HEK293 (cell line): ENCODE results near the gene PRSS56.

Experiments used
- YY1 ChIP-seq: fragments of 450-650 bp; formaldehyde crosslinking; IDR thresholded peaks from 2 replicates; pipeline ENCODE4 v1.5.1; 2018; ENCODE audit warnings: missing biosample characterization, missing genetic modification characterization
- ZBTB7A ChIP-seq: fragments of 450-650 bp; formaldehyde crosslinking; IDR thresholded peaks from 2 replicates; pipeline ENCODE4 v1.5.1; 2016; ENCODE audit warnings: low read depth, missing biosample characterization, missing genetic modification characterization
- ZNF19 ChIP-seq: fragments of 450-650 bp; formaldehyde crosslinking; IDR thresholded peaks from 2 replicates; pipeline ENCODE4; 2016; ENCODE audit warnings: missing biosample characterization, missing genetic modification characterization, low read depth
- ZNF416 ChIP-seq: fragments of 450-650 bp; formaldehyde crosslinking; IDR thresholded peaks from 2 replicates; pipeline ENCODE4 v1.5.1; 2016; ENCODE audit warnings: missing biosample characterization, missing genetic modification characterization
- TF ChIP-seq, protein P1 (sequence below): fragments of 450-650 bp; formaldehyde crosslinking; IDR thresholded peaks from 2 replicates; pipeline ENCODE4 v1.5.1; 2016; ENCODE audit warnings: missing biosample characterization, missing genetic modification characterization

DNA sequence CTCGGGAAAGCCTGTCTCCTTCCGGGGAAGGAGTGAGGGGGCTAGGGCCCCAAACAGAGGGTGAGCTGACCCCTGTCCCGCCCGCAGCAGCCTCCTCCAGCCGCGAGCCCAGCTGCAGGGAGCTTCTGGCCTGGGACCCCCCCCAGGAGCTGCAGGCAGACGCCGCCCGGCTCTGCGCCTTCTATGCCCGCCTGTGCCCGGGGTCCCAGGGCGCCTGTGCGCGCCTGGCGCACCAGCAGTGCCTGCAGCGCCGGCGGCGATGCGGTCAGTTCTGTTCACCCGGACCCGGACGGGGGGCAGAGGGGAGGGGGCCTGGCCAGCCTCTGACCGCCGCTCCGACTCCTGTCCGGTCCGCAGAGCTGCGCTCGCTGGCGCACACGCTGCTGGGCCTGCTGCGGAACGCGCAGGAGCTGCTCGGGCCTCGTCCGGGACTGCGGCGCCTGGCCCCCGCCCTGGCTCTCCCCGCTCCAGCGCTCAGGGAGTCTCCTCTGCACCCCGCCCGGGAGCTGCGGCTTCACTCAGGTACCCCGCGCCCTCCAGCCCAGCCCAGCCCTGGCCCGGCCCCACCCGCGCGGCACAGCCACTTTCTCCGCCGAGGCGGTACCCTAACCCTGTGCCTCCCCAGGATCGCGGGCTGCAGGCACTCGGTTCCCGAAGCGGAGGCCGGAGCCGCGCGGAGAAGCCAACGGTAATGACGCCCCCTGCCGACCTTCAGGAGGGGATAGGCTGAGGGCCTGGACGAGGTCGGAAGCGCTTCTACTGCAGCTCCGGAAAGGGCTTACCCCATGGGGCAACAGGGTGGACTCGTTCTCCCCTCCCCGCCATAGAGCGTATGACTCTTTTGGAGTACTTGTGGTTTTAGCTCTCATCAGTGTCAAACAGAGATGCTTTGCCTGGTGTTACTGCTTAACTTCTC lies 3.8 kb downstream of the PRSS56 start:
- TF ChIP-seq ZNF416 (tag by site-specific recombination), result no peak
- TF ChIP-seq, protein P1, sequence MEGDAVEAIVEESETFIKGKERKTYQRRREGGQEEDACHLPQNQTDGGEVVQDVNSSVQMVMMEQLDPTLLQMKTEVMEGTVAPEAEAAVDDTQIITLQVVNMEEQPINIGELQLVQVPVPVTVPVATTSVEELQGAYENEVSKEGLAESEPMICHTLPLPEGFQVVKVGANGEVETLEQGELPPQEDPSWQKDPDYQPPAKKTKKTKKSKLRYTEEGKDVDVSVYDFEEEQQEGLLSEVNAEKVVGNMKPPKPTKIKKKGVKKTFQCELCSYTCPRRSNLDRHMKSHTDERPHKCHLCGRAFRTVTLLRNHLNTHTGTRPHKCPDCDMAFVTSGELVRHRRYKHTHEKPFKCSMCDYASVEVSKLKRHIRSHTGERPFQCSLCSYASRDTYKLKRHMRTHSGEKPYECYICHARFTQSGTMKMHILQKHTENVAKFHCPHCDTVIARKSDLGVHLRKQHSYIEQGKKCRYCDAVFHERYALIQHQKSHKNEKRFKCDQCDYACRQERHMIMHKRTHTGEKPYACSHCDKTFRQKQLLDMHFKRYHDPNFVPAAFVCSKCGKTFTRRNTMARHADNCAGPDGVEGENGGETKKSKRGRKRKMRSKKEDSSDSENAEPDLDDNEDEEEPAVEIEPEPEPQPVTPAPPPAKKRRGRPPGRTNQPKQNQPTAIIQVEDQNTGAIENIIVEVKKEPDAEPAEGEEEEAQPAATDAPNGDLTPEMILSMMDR (tag by site-specific recombination), result peak; percentile 95
- no peak for TF ChIP-seq ZBTB7A
- TF ChIP-seq ZNF19 (tag by site-specific recombination), result no peak
- TF ChIP-seq YY1, result no peak
